ENCODE data around the gene ABI3BP.

- no peak for TF ChIP-seq JUND (IDR thresholded peaks at IDR 0.05)
- no peak for TF ChIP-seq EP300 (IDR thresholded peaks at IDR 0.05; ENCODE audit: borderline replicate concordance in 1 of 2, low read depth in 1 of 2, low read length in 1 of 2)
- TF ChIP-seq USF2 (IDR thresholded peaks at IDR 0.05; ENCODE audit: borderline replicate concordance, low read depth, low read length), result no peak
- TF ChIP-seq CTCF (IDR thresholded peaks at IDR 0.05), result no peak
- TF ChIP-seq FOXJ3 (CRISPR knock-in tag; IDR thresholded peaks at IDR 0.05), result no peak
- TF ChIP-seq REST (IDR thresholded peaks at IDR 0.05; ENCODE audit: low read depth, low read length), result no peak
- TF ChIP-seq ELF1 (IDR thresholded peaks at IDR 0.05), result no peak
- TF ChIP-seq GABPA (IDR thresholded peaks at IDR 0.05; ENCODE audit: low read depth), result no peak
- no peak for TF ChIP-seq USF1 (IDR thresholded peaks at IDR 0.05; ENCODE audit: borderline replicate concordance, low read depth)
- no peak for TF ChIP-seq RCOR1 (IDR thresholded peaks at IDR 0.05; ENCODE audit: low read length)
Observed at GRCh38 chr3:100780071-100780622, 213.1 kb downstream of the ABI3BP start.
